ENCODE results near the gene LGMN. TPM values are rescaled to one million over a fixed set of nuclear protein-coding genes. Genes with fewer than 3 reads are reported as not detected.
"Not testable (repeated sequence)": the region's sequence is repeated elsewhere in the genome, so short reads cannot be mapped to it uniquely, and the experiment has no call there.

The LGMN gene
- total RNA-seq, 2 experiments from 2014 or later: 22.1 to 27.7 TPM

DNA sequence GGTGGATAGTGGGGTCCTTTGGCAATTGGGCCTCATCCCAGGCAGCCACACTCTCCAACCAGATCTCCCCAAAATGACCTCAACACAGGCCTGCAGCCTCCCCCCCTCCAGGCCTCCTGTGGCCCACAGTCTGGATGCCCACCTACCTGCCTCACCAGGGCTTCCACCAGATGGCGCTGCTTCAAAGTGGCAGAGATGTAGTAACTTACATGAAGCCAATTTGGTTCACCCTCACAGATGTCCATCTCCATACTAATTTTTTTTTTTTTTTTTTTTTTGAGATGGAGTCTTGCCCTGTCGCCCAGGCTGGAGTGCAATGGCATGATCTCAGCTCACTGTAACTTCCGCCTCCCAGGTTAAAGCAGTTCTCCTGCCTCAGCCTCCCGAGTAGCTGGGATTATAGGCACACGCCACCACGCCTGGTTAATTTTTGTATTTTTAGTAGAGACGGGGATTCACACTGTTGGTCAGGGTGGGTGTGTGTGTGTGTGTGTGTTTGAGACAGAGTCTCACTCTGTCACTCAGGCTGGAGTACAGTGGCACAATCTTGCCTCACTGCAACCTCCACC is 33.6 kb downstream of the LGMN start:
- not testable (repeated sequence) for H3K9me2 ChIP-seq (ENCODE audit: insufficient read depth, low read length); H3K4me3 ChIP-seq (ENCODE audit: low read depth, low read length, poor library complexity, severe bottlenecking); H2AFZ ChIP-seq (ENCODE audit: low read length); H3K9me3 ChIP-seq (ENCODE audit: low read length); H3K27ac ChIP-seq (ENCODE audit: low read depth, low read length, poor library complexity, severe bottlenecking); H3K79me2 ChIP-seq (ENCODE audit: insufficient read depth, low read depth, low read length); H3K4me2 ChIP-seq (ENCODE audit: low read length); H4K20me1 ChIP-seq (ENCODE audit: insufficient read depth, low read length); H3K36me3 ChIP-seq (ENCODE audit: insufficient read depth, low read length); BruUV-seq (replicated peaks); H3K4me1 ChIP-seq (ENCODE audit: insufficient read depth, low read length, poor library complexity, severe bottlenecking)
- ChIA-PET CTCF (ENCODE audit: unreplicated experiment) (interaction anchor here (0.7 kb wide), 1 partner anchor 203 kb away, joined by 8 read pairs; no protein-coding TSS in a partner anchor), POLR2A (interaction anchor here (0.7 kb wide), 1 partner anchor 68 kb away, joined by 8 read pairs; no protein-coding TSS in a partner anchor)
- TF ChIP-seq, protein P1, sequence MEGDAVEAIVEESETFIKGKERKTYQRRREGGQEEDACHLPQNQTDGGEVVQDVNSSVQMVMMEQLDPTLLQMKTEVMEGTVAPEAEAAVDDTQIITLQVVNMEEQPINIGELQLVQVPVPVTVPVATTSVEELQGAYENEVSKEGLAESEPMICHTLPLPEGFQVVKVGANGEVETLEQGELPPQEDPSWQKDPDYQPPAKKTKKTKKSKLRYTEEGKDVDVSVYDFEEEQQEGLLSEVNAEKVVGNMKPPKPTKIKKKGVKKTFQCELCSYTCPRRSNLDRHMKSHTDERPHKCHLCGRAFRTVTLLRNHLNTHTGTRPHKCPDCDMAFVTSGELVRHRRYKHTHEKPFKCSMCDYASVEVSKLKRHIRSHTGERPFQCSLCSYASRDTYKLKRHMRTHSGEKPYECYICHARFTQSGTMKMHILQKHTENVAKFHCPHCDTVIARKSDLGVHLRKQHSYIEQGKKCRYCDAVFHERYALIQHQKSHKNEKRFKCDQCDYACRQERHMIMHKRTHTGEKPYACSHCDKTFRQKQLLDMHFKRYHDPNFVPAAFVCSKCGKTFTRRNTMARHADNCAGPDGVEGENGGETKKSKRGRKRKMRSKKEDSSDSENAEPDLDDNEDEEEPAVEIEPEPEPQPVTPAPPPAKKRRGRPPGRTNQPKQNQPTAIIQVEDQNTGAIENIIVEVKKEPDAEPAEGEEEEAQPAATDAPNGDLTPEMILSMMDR (conservative IDR thresholded peaks at IDR 0.05; ENCODE audit: low read length): peak; percentile 82
- intact Hi-C loops (cut with micrococcal nuclease; ENCODE audit: unreplicated experiment): loop anchor here (1.0 to 2.0 kb wide), 2 partner anchors 34 to 69 kb away; partner anchors contain the start of gene LGMN
- peak; percentile 77 for DNase-seq (ENCODE audit: low spot score)

DNA sequence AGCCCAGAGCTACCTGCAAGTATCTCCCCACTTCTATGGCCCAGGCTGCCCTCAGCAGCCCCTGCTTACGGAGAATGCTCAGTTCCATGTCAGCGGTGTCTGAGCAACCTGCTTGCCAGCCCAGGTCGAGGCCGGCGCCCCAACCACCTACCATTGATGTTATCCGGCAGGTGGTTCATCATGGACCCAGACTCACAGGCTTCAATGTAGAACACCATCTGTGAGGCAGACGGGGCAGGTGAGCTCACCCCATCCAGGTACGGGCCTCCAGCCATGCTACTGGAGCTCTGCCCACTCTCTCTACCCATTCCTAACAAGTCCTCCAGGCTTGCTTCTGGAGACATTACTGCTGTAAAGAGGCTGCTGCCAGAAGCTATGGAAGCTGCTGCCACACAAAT is 35.8 kb downstream of the LGMN start:
- TF ChIP-seq, protein P1 (conservative IDR thresholded peaks at IDR 0.05; ENCODE audit: low read length): no peak
- no peak for TF ChIP-seq EZH2phosphoT487 (IDR thresholded peaks at IDR 0.05; ENCODE audit: borderline replicate concordance, low read depth, low read length)
- Histone ChIP-seq H3K27ac (ENCODE audit: low read depth, low read length, poor library complexity, severe bottlenecking) (no peak overlapping the region), H3K9me3 (ENCODE audit: low read length) (no peaks in the 10 kb centered on the region), H3K79me2 (ENCODE audit: insufficient read depth, low read depth, low read length) (no peaks in the 10 kb centered on the region), H2AFZ (ENCODE audit: low read length) (no peak overlapping the region), H3K4me3 (ENCODE audit: low read depth, low read length, poor library complexity, severe bottlenecking) (no peak overlapping the region), H3K36me3 (ENCODE audit: insufficient read depth, low read length) (no peaks in the 10 kb centered on the region; the same call in 1 of the 2 replicates), H3K4me2 (ENCODE audit: low read length) (no peak overlapping the region), H3K4me1 (ENCODE audit: insufficient read depth, low read length, poor library complexity, severe bottlenecking) (no peaks in the 10 kb centered on the region), H3K9me2 (ENCODE audit: insufficient read depth, low read length) (no peaks in the 10 kb centered on the region), H4K20me1 (ENCODE audit: insufficient read depth, low read length) (no peaks in the 10 kb centered on the region)
- ChIA-PET CTCF (ENCODE audit: unreplicated experiment) (no interaction called here), POLR2A (interaction anchor here (1.3 kb wide), 1 partner anchor 26 kb away, joined by 3 read pairs; no protein-coding TSS in a partner anchor)
- BruUV-seq (replicated peaks): no TSS peak
- DNase-seq (ENCODE audit: low spot score): no peak
- intact Hi-C loops (cut with micrococcal nuclease; ENCODE audit: unreplicated experiment): no loop called here

DNA sequence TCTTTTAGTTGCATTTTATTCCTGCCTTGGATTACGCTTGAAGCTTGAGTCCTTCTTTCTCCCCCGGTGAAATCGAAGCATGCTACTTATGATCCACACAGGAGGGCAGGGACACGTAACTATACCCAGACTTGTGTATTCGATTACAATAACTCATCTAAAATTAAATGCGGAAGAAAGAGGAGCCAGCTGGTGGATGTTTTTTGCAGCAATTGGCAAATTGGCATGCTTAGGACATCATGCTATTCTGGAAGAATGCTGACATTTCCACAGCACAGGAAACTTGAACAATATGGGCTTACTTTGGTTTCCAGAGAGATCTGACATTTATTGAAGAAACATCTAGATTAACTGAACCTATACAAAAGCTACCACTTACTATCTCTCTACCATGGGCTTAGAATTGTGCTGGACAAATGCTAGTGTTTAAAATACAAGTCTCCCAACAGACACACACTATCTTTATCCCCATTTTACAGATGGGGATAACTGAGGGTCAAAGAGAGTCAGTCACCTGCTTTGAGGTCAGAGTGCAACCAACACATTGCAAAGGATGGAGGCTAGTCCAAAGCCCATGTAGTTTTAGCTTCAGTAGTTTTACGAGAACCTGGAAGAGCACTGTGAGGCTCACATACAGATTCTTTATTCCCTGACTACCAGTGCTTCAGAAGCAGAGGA is 36.3 kb downstream of the LGMN start:
- H4K20me1 ChIP-seq (ENCODE audit: insufficient read depth, low read length): no peaks in the 10 kb centered on the region
- no peaks in the 10 kb centered on the region for H3K9me2 ChIP-seq (ENCODE audit: insufficient read depth, low read length)
- CTCF ChIA-PET (ENCODE audit: unreplicated experiment): no interaction called here
- H3K4me1 ChIP-seq (ENCODE audit: insufficient read depth, low read length, poor library complexity, severe bottlenecking): no peaks in the 10 kb centered on the region
- no peak overlapping the region for H3K4me2 ChIP-seq (ENCODE audit: low read length)
- no peak overlapping the region for H3K27ac ChIP-seq (ENCODE audit: low read depth, low read length, poor library complexity, severe bottlenecking)
- intact Hi-C loops (cut with micrococcal nuclease; ENCODE audit: unreplicated experiment): no loop called here
- H3K4me3 ChIP-seq (ENCODE audit: low read depth, low read length, poor library complexity, severe bottlenecking): no peak overlapping the region
- no TSS peak for BruUV-seq (replicated peaks)
- H3K36me3 ChIP-seq (ENCODE audit: insufficient read depth, low read length): no peaks in the 10 kb centered on the region; the same call in 1 of the 2 replicates
- no peaks in the 10 kb centered on the region for H3K9me3 ChIP-seq (ENCODE audit: low read length)
- no peaks in the 10 kb centered on the region for H3K79me2 ChIP-seq (ENCODE audit: insufficient read depth, low read depth, low read length)
- H2AFZ ChIP-seq (ENCODE audit: low read length): no peak overlapping the region
- no peak for TF ChIP-seq EZH2phosphoT487 (IDR thresholded peaks at IDR 0.05; ENCODE audit: borderline replicate concordance, low read depth, low read length)
- no peak for DNase-seq (ENCODE audit: low spot score)
- POLR2A ChIA-PET: interaction anchor here (1.3 kb wide), 1 partner anchor 26 kb away, joined by 3 read pairs; no protein-coding TSS in a partner anchor
